H1 (cell line): Measurements from ENCODE around the gene SLC24A3. TPM values are rescaled to one million over a fixed set of nuclear protein-coding genes. Genes with fewer than 3 reads are reported as not detected.

Experiments
- BACH1 ChIP-seq: IDR thresholded peaks from 2 replicates; pipeline ENCODE4 v1.6.1; 2012; ENCODE audit warnings: low read length, improper control_type of control experiment
- NRF1 ChIP-seq: IDR thresholded peaks from 2 replicates; pipeline ENCODE4 v1.6.1; 2011; ENCODE audit warnings: mild to moderate bottlenecking, low read depth, low read length, improper control_type of control experiment
- SRF ChIP-seq: IDR thresholded peaks from 2 replicates; pipeline ENCODE4 v1.6.1; 2011; ENCODE audit warnings: mild to moderate bottlenecking, low read depth, low read length, moderate library complexity
- USF2 ChIP-seq: IDR thresholded peaks from 2 replicates; pipeline ENCODE4 v1.6.1; 2011; ENCODE audit warnings: low read length, improper control_type of control experiment
- polyA plus RNA-seq, 7 experiments: library from polyadenylated mRNA; depleted of rRNA in 3 of 7; stranded (reverse) in 5 of 7; unstranded in 2 of 7; fragments of >200 nt in 5 of 7; fragments of 200-250 nt in 2 of 7; gene quantifications; 1 replicate in 5 of 7; 2 replicates in 1 of 7; 4 replicates in 1 of 7; pipeline versions ENCODE4 v1.2.1 to v1.2.3, GENCODE V29; 2011 to 2013; ENCODE audit warnings: missing spikeins in 2 of 7, mixed read lengths in 2 of 7
- total RNA-seq: library from RNA; stranded (reverse); fragmentation: NEBNext Ultra II Directional; extraction: Animal tissue kit (Norgen Biotek cat#: 25700); gene quantifications from 2 replicates; pipeline ENCODE4 v1.2.1, GENCODE V29; 2021

The SLC24A3 gene
- total and polyA plus RNA-seq, 2 of the 8 experiments (the other 6 are each of a cell fraction or from before 2014, with no cell fraction given), result 4.5 to 6.3 TPM

- TF ChIP-seq BACH1 (no peak), USF2 (no peak), NRF1 (no peak), SRF (no peak)
These were observed 79.3 kb downstream of the SLC24A3 start (continued) for GRCh38 chr20:19291818-19292132.
